Prostate gland (tissue), 2 donors: ENCODE measurements around the gene GPER1.

Experiments
- POLR2AphosphoS5 ChIP-seq: sonication (generic); formaldehyde crosslinking; IDR thresholded peaks from one replicate; pipeline ENCODE4 v1.6.1; 2017; ENCODE audit warnings: antibody characterized with exemption
- TF ChIP-seq, protein P1 (sequence below), 4 experiments: fragments of 200-600 bp in 2 of 4; fragments of 450-650 bp in 2 of 4; sonication (generic) in 2 of 4; IDR thresholded peaks; 1 replicate in 3 of 4; 2 replicates in 1 of 4; pipeline ENCODE4 v1.5.1; 2016 to 2019; ENCODE audit warnings: antibody characterized with exemption in 4 of 4, mild to moderate bottlenecking in 2 of 4, moderate library complexity in 2 of 4

- TF ChIP-seq, protein P1, sequence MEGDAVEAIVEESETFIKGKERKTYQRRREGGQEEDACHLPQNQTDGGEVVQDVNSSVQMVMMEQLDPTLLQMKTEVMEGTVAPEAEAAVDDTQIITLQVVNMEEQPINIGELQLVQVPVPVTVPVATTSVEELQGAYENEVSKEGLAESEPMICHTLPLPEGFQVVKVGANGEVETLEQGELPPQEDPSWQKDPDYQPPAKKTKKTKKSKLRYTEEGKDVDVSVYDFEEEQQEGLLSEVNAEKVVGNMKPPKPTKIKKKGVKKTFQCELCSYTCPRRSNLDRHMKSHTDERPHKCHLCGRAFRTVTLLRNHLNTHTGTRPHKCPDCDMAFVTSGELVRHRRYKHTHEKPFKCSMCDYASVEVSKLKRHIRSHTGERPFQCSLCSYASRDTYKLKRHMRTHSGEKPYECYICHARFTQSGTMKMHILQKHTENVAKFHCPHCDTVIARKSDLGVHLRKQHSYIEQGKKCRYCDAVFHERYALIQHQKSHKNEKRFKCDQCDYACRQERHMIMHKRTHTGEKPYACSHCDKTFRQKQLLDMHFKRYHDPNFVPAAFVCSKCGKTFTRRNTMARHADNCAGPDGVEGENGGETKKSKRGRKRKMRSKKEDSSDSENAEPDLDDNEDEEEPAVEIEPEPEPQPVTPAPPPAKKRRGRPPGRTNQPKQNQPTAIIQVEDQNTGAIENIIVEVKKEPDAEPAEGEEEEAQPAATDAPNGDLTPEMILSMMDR (IDR thresholded peaks at IDR 0.05) = no peak
- TF ChIP-seq POLR2AphosphoS5 = no peak
Observed at GRCh38 chr7:1050956-1051690, 36.8 kb upstream of the GPER1 start.
